ENCODE measurements around the gene ZSWIM8. TPM values are rescaled to one million over a fixed set of nuclear protein-coding genes. Genes with fewer than 3 reads are reported as not detected.

Gene ZSWIM8
- total and polyA plus RNA-seq, 8 donors: 43.4 to 325 (median 79.6) TPM

DNA sequence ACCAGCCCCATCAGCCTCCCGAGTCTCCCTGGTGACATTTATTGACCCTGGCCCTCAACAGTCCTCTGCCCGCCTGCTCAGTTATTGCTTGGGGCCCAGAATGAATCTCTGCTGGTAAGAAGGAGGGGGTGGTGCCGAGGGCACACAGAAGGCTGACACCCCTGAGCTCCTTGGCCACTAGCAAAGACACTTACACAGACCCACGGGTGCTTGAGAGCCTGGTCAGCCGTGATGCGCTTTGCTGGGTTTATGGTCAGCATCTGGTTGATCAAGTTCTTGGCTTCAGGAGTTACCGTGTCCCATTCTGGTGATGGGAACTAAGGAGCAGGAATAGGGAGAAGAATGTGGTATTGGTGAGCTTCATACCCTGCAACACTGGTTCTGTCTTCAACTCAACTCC, 61.6 kb downstream of the ZSWIM8 start:
- no peak for DNase-seq
- intact Hi-C loops (cut with DNase I; ENCODE audit: low total_unique reads): loop anchor here (5.0 kb wide), 1 partner anchor 35 kb away; no protein-coding TSS in a partner anchor
- H3K9me3 ChIP-seq: no peaks in the 10 kb centered on the region
- peaks cover 4 to 33% (median 21%) of the 10 kb centered on the region in 4 donors for H3K4me1 ChIP-seq
- 91 to 96% (median 95%) methylated on average over 5 to 7 of the region's 7 CpGs for WGBS, 5 donors
- H3K36me3 ChIP-seq: peaks cover 40 to 84% (median 81%) of the 10 kb centered on the region in 4 donors
- no peak overlapping the region for H3K27ac ChIP-seq
- TF ChIP-seq POLR2AphosphoS5 (IDR thresholded peaks at IDR 0.05) (no peak), POLR2A (IDR thresholded peaks at IDR 0.05) (no peak), EP300 (IDR thresholded peaks at IDR 0.05) (no peak)
- TF ChIP-seq, protein P1, sequence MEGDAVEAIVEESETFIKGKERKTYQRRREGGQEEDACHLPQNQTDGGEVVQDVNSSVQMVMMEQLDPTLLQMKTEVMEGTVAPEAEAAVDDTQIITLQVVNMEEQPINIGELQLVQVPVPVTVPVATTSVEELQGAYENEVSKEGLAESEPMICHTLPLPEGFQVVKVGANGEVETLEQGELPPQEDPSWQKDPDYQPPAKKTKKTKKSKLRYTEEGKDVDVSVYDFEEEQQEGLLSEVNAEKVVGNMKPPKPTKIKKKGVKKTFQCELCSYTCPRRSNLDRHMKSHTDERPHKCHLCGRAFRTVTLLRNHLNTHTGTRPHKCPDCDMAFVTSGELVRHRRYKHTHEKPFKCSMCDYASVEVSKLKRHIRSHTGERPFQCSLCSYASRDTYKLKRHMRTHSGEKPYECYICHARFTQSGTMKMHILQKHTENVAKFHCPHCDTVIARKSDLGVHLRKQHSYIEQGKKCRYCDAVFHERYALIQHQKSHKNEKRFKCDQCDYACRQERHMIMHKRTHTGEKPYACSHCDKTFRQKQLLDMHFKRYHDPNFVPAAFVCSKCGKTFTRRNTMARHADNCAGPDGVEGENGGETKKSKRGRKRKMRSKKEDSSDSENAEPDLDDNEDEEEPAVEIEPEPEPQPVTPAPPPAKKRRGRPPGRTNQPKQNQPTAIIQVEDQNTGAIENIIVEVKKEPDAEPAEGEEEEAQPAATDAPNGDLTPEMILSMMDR (IDR thresholded peaks at IDR 0.05): no peak
- no peak overlapping the region for H3K4me3 ChIP-seq
- no peaks in the 10 kb centered on the region for H3K27me3 ChIP-seq

DNA sequence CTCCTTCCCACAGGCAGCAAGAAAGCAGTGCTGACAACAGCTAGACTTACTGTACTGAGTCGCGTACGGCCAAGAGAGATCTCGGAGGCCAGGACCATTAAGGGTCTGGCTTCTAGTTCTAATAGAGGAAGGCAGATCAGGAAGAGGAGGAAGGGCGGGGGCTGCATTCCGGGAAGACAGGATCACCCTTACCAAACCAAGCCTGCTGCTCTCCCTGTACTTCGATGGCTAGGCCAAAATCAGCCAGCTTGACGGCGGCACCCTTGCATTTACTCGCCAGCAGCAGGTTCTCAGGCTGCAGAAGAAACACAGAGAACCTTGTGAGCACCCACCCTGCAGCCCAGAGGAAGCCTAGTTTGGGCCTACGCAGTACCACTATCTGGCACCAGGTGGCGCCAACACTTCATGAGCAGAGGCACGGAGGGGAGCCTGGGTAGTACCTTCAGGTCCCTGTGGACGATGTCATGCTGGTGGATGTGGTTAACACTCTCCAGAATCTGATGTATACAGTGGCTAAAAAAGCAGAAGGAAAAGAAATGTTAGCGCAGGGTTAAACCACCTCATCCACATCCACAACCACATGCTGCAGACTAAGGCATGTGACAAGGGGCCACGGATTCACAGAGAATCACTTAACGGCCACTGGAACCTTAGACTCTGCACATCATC, 63.5 kb downstream of the ZSWIM8 start:
- H3K36me3 ChIP-seq: peaks cover 31 to 85% (median 81%) of the 10 kb centered on the region in 4 donors
- 40 to 46% (median 43%) methylated on average over 17 of the region's 17 CpGs for WGBS, 5 donors

DNA sequence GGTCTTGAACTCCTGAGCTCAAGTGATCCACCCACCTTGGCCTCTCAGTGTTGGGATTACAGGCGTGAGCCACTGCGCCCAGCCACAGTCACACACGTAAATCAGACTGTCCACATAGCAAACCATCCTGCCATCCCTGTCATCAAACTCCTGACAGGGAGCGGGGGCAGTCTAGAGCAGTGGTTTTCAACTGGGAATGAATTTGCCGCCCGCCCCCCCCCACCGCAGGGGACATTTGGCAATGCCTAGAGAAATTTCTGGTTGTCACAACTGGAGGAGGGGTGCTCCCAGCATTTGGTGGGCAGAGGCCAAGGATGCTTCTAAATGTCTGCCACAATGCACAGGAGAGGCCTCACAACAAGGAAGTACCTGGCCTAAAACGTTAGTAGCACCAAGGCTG, 64.8 kb downstream of the ZSWIM8 start:
- Histone ChIP-seq H3K4me1 (peaks cover 4 to 55% (median 28%) of the 10 kb centered on the region in 4 donors), H3K27ac (peak overlapping the region; percentile 20 to 89 (median 73)), H3K36me3 (peaks cover 33 to 85% (median 79%) of the 10 kb centered on the region in 4 donors), H3K4me3 (no peak overlapping the region), H3K9me3 (no peaks in the 10 kb centered on the region), H3K27me3 (no peaks in the 10 kb centered on the region)
- 80 to 93% (median 87%) methylated on average over 3 to 8 of the region's 8 CpGs for WGBS, 5 donors
- intact Hi-C loops (cut with DNase I; ENCODE audit: low total_unique reads): no loop called here
- no peak for DNase-seq
- TF ChIP-seq POLR2A (IDR thresholded peaks at IDR 0.05) (no peak), EP300 (IDR thresholded peaks at IDR 0.05) (no peak), POLR2AphosphoS5 (IDR thresholded peaks at IDR 0.05) (no peak)
- TF ChIP-seq, protein P1 (IDR thresholded peaks at IDR 0.05): no peak

More for the DNA sequence above, 63.5 kb downstream of the ZSWIM8 start:
- TF ChIP-seq EP300 (IDR thresholded peaks at IDR 0.05) (no peak), POLR2A (IDR thresholded peaks at IDR 0.05) (no peak), POLR2AphosphoS5 (IDR thresholded peaks at IDR 0.05) (peak in 2 of 3 donors; percentile 30 to 80)
- TF ChIP-seq, protein P1 (IDR thresholded peaks at IDR 0.05): peak in 6 of 7 experiments; percentile 72 to 100 (median 100)
- intact Hi-C loops (cut with DNase I; ENCODE audit: low total_unique reads): loop anchor here (5.0 kb wide), 1 partner anchor 33 kb away; no protein-coding TSS in a partner anchor
- Histone ChIP-seq H3K4me1 (peaks cover 4 to 43% (median 26%) of the 10 kb centered on the region in 4 donors), H3K27ac (peak overlapping the region in 4 of 5 donors; percentile 64 to 89 (median 76)), H3K4me3 (no peak overlapping the region), H3K9me3 (no peaks in the 10 kb centered on the region), H3K27me3 (no peaks in the 10 kb centered on the region)
- DNase-seq: peak; percentile 88 to 93

DNA sequence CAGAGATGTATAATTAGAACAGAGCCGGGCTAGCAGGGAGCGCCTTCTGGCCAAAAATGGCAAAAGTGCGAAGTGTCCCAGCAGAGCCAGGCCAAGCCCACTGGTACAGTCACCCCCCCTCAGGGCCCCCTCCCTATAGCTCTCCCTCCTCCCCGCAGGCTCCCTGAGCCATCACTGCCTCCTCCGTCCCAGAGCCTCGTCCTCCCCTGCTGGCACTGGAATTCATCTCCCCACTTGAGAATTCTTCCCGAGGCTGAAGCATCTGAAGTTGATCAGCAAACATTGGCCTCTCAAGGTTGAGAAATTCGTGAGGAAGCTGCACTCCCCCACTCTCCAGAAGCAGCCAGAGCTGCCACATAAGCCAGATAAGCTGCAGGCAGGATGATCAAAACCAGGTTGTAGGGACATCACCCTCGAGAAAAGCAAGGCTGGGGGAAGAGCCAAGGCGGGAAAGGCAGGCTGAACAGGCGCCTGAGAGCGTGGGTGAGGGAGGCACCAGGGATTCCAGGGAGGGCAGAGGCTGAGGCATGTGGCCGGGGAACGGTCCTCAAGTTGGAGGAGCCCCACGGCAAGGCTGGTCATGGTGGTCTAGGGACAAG, 65.6 kb downstream of the ZSWIM8 start:
- H3K4me1 ChIP-seq: peaks cover 4 to 63% (median 35%) of the 10 kb centered on the region in 4 donors
- H3K36me3 ChIP-seq: peaks cover 35 to 81% (median 78%) of the 10 kb centered on the region in 4 donors
- intact Hi-C loops (cut with DNase I; ENCODE audit: low total_unique reads): no loop called here
- 59 to 69% (median 68%) methylated on average over 15 of the region's 15 CpGs for WGBS, 5 donors
- peak overlapping the region; percentile 9 to 89 (median 73) for H3K27ac ChIP-seq
- peak in 1 of 2 donors; percentile 56 for DNase-seq
- no peaks in the 10 kb centered on the region for H3K27me3 ChIP-seq
- no peak overlapping the region for H3K4me3 ChIP-seq
- H3K9me3 ChIP-seq: no peaks in the 10 kb centered on the region
- TF ChIP-seq, protein P1 (IDR thresholded peaks at IDR 0.05): no peak
- TF ChIP-seq POLR2AphosphoS5 (IDR thresholded peaks at IDR 0.05): peak; percentile 4 to 63 (median 54)
- no peak for TF ChIP-seq EP300 (IDR thresholded peaks at IDR 0.05)
- no peak for TF ChIP-seq POLR2A (IDR thresholded peaks at IDR 0.05)

Data from stomach (tissue), 9 donors.